ENCODE results near the gene KLF11. TPM values are rescaled to one million over a fixed set of nuclear protein-coding genes. Genes with fewer than 3 reads are reported as not detected.
A peak's percentile ranks its signal among the peaks of the same experiment; 100 is the strongest.
"Not testable (repeated sequence)": the region's sequence is repeated elsewhere in the genome, so short reads cannot be mapped to it uniquely, and the experiment has no call there.

KLF11 gene
- total RNA-seq, 2 donors from 2014 or later, result 25.7 to 32.6 TPM

- Histone ChIP-seq H3K4me3 (no peak overlapping the region), H3K4me1 (peaks cover 73% of the 10 kb centered on the region), H3K36me3 (replicated peaks in 1 of 2; ENCODE audit: insufficient read depth in 1 of 2, low read depth in 2 of 2) (no peaks in the 10 kb centered on the region), H3K27ac (peak overlapping the region in 3 of 4 donors; percentile 85 to 97 (median 93)), H3K9me3 (no peaks in the 10 kb centered on the region), H3K27me3 (no peaks in the 10 kb centered on the region)
- no peak for DNase-seq
- no peak for ATAC-seq
- 89% methylated on average over 9 of the region's 9 CpGs for WGBS, 2 donors
- TF ChIP-seq CTCF (IDR thresholded peaks at IDR 0.05) (no peak), POLR2A (IDR thresholded peaks at IDR 0.05) (no peak)
- intact Hi-C loops (cut with DNase I), result no loop called here
These were observed 34.6 kb upstream of the KLF11 start for GRCh38 chr2:10008809-10009176.

GRCh38 chr2:10009271-10009810 is 34.0 kb upstream of the KLF11 start:
- DNase-seq, result peak; percentile 37 to 67 (median 48)
- no peak for TF ChIP-seq POLR2A (IDR thresholded peaks at IDR 0.05)
- TF ChIP-seq CTCF (IDR thresholded peaks at IDR 0.05), result no peak
- Histone ChIP-seq H3K27me3 (no peaks in the 10 kb centered on the region), H3K4me1 (peaks cover 68% of the 10 kb centered on the region), H3K4me3 (no peak overlapping the region), H3K36me3 (replicated peaks in 1 of 2; ENCODE audit: insufficient read depth in 1 of 2, low read depth in 2 of 2) (no peaks in the 10 kb centered on the region), H3K9me3 (no peaks in the 10 kb centered on the region), H3K27ac (peak overlapping the region; percentile 85 to 97 (median 92))
- intact Hi-C loops (cut with DNase I), result no loop called here
- WGBS, 2 donors, result 58% methylated on average over 19 of the region's 19 CpGs; no CpG with 5 or more reads in 1 of the 2 donors
- peak; percentile 1 for ATAC-seq

- no peak overlapping the region for H3K4me3 ChIP-seq
- H3K36me3 ChIP-seq (replicated peaks in 1 of 2; ENCODE audit: insufficient read depth in 1 of 2, low read depth in 2 of 2), result no peaks in the 10 kb centered on the region
- peak overlapping the region; percentile 85 to 97 (median 92) for H3K27ac ChIP-seq
- intact Hi-C loops (cut with DNase I), result no loop called here
- 49 to 62% methylated on average over 27 to 36 of the region's 36 CpGs for WGBS, 2 donors
- peak; percentile 96 to 100 (median 98) for DNase-seq
- H3K27me3 ChIP-seq, result no peaks in the 10 kb centered on the region
- peaks cover 61% of the 10 kb centered on the region for H3K4me1 ChIP-seq
- no peaks in the 10 kb centered on the region for H3K9me3 ChIP-seq
- TF ChIP-seq POLR2A (IDR thresholded peaks at IDR 0.05) (peak; percentile 52 to 60 (median 56)), CTCF (IDR thresholded peaks at IDR 0.05) (peak in 2 of 7 experiments; percentile 3 to 13)
- peak; percentile 94 for ATAC-seq
These were observed 33.3 kb upstream of the KLF11 start for GRCh38 chr2:10009811-10010781.

GRCh38 chr2:10010861-10011605 is 32.3 kb upstream of the KLF11 start:
- DNase-seq; H3K9me3 ChIP-seq; H3K36me3 ChIP-seq (replicated peaks in 1 of 2; ENCODE audit: insufficient read depth in 1 of 2, low read depth in 2 of 2); intact Hi-C loops (cut with DNase I); H3K4me3 ChIP-seq; ATAC-seq; H3K27me3 ChIP-seq: not testable (repeated sequence)
- WGBS, 2 donors, result 92 to 96% methylated on average over 52 of the region's 52 CpGs
- Histone ChIP-seq H3K4me1 (peaks cover 54% of the 10 kb centered on the region), H3K27ac (peak overlapping the region; percentile 85 to 97 (median 92))

- WGBS, 2 donors, result 92 to 94% methylated on average over 61 of the region's 61 CpGs
- H3K9me3 ChIP-seq; H3K27me3 ChIP-seq; H3K27ac ChIP-seq; DNase-seq; ATAC-seq; H3K4me3 ChIP-seq; intact Hi-C loops (cut with DNase I); H3K36me3 ChIP-seq (replicated peaks in 1 of 2; ENCODE audit: insufficient read depth in 1 of 2, low read depth in 2 of 2): not testable (repeated sequence)
- H3K4me1 ChIP-seq, result peaks cover 46% of the 10 kb centered on the region
These were observed 31.6 kb upstream of the KLF11 start for GRCh38 chr2:10011606-10012325.

- H3K4me3 ChIP-seq; ATAC-seq; DNase-seq; H3K36me3 ChIP-seq (replicated peaks in 1 of 2; ENCODE audit: insufficient read depth in 1 of 2, low read depth in 2 of 2); H3K27ac ChIP-seq; intact Hi-C loops (cut with DNase I); H3K9me3 ChIP-seq; H3K27me3 ChIP-seq: not testable (repeated sequence)
- 93% methylated on average over 37 of the region's 37 CpGs for WGBS, 2 donors
- H3K4me1 ChIP-seq, result peaks cover 39% of the 10 kb centered on the region
These were observed 30.9 kb upstream of the KLF11 start for GRCh38 chr2:10012366-10012962.

All from body of pancreas (tissue), 4 donors.